RWPE1 (cell line): ENCODE data around the gene KRT20.
"Not testable (repeated sequence)": the region's sequence is repeated elsewhere in the genome, so short reads cannot be mapped to it uniquely, and the experiment has no call there.

ENCODE experiments used
- CTCF ChIA-PET: fragments of 350-600 bp; sonication (Branson Sonifier 250); formaldehyde crosslinking; extraction: SDS; loops from one replicate; lab custom pipeline; 2021; lab: Yijun Ruan, JAX
- POLR2A ChIA-PET: fragments of 400-600 bp; formaldehyde crosslinking; extraction: SDS; loops from one replicate; lab custom pipeline; 2020; ENCODE audit warnings: antibody characterized with exemption; ENCODE audit not compliant: low non-redundant PET; lab: Yijun Ruan, JAX
- DNase-seq: peaks from one replicate; pipeline ENCODE4 v3.0.0; 2012; ENCODE audit warnings: low spot score
- H3K27ac ChIP-seq: fragments of 450-650 bp; 2 replicates; pipeline ENCODE4 v1.5.1; 2017
- CTCF ChIP-seq: fragments of 450-650 bp; conservative IDR thresholded peaks from 2 replicates; pipeline ENCODE4 v1.5.1; 2017; ENCODE audit warnings: low read depth, mild to moderate bottlenecking

The KRT20 gene

GRCh38 chr17:40859536-40859935 lies 25.5 kb downstream of the KRT20 start:
- ChIA-PET POLR2A (no interaction called here), CTCF (no interaction called here)
- no peak overlapping the region for H3K27ac ChIP-seq
- no peak for DNase-seq
- TF ChIP-seq CTCF, result no peak

GRCh38 chr17:40858667-40859066 lies 26.4 kb downstream of the KRT20 start:
- H3K27ac ChIP-seq, POLR2A ChIA-PET, DNase-seq: not testable (repeated sequence)
- CTCF ChIA-PET, result interaction anchor here (0.7 kb wide), 1 partner anchor 496 kb away, joined by 6 read pairs; no protein-coding TSS in a partner anchor

GRCh38 chr17:40857535-40857934 lies 27.5 kb downstream of the KRT20 start:
- ChIA-PET CTCF (interaction anchor here (0.6 to 2.1 kb wide), 9 partner anchors 14 to 806 kb away, joined by 3 to 8 read pairs (median 5); no protein-coding TSS in a partner anchor), POLR2A (no interaction called here)
- no peak overlapping the region for H3K27ac ChIP-seq
- DNase-seq, result no peak
- no peak for TF ChIP-seq CTCF

- TF ChIP-seq CTCF, result no peak
- CTCF ChIA-PET, result interaction anchor here (0.6 to 0.7 kb wide), 3 partner anchors 11 to 842 kb away, joined by 3 to 4 read pairs (median 3); no protein-coding TSS in a partner anchor
- H3K27ac ChIP-seq, result peak overlapping the region; percentile 78
- peak; percentile 75 for DNase-seq
- POLR2A ChIA-PET, result no interaction called here
These were observed 30.7 kb downstream of the KRT20 start for GRCh38 chr17:40854175-40854814.

- TF ChIP-seq CTCF, result no peak
- ChIA-PET CTCF (no interaction called here), POLR2A (no interaction called here)
- DNase-seq, result no peak
- H3K27ac ChIP-seq, result no peak overlapping the region
These were observed 32.7 kb downstream of the KRT20 start for GRCh38 chr17:40852364-40852763.

- CTCF ChIA-PET, result interaction anchor here (0.6 kb wide), 1 partner anchor 184 kb away, joined by 5 read pairs; no protein-coding TSS in a partner anchor
- peak; percentile 35 for DNase-seq
- no peak overlapping the region for H3K27ac ChIP-seq
- POLR2A ChIA-PET, result no interaction called here
- no peak for TF ChIP-seq CTCF
These were observed 34.6 kb downstream of the KRT20 start for GRCh38 chr17:40850293-40850972.

- POLR2A ChIA-PET, result no interaction called here
- H3K27ac ChIP-seq, result no peak overlapping the region
- CTCF ChIA-PET, result no interaction called here
- DNase-seq, result no peak
- TF ChIP-seq CTCF, result no peak
These were observed 35.3 kb downstream of the KRT20 start for GRCh38 chr17:40849723-40850122.
